HepG2 (cell line): ENCODE results near the gene TMEM182.

Experiments
- ESRRA ChIP-seq: sonication (generic); formaldehyde crosslinking; IDR thresholded peaks from 2 replicates; pipeline ENCODE4 v1.5.1; 2020; ENCODE audit warnings: mild to moderate bottlenecking, low read depth, missing genetic modification reagents
- POLR2A ChIP-seq, 2 experiments: IDR thresholded peaks; 2 replicates each; pipeline ENCODE4 v1.6.1; 2011; ENCODE audit warnings: low read depth in 2 of 2, low read length in 2 of 2, mild to moderate bottlenecking in 1 of 2, moderate library complexity in 1 of 2; ENCODE audit not compliant: insufficient read depth in 1 of 2
- SP2 ChIP-seq: sonication (generic); formaldehyde crosslinking; IDR thresholded peaks from 2 replicates; pipeline ENCODE4 v1.5.1; 2020; ENCODE audit warnings: mild to moderate bottlenecking, missing genetic modification reagents
- THYN1 ChIP-seq: sonication (generic); formaldehyde crosslinking; IDR thresholded peaks from 2 replicates; pipeline ENCODE4 v1.8.1; 2023; ENCODE audit warnings: low read depth, mild to moderate bottlenecking, moderate library complexity, missing genetic modification reagents, borderline replicate concordance
- TF ChIP-seq, protein P1 (sequence below): sonication (generic); formaldehyde crosslinking; IDR thresholded peaks from 2 replicates; pipeline ENCODE4 v1.5.0; 2020; ENCODE audit warnings: mild to moderate bottlenecking, missing genetic modification reagents, moderate library complexity

DNA sequence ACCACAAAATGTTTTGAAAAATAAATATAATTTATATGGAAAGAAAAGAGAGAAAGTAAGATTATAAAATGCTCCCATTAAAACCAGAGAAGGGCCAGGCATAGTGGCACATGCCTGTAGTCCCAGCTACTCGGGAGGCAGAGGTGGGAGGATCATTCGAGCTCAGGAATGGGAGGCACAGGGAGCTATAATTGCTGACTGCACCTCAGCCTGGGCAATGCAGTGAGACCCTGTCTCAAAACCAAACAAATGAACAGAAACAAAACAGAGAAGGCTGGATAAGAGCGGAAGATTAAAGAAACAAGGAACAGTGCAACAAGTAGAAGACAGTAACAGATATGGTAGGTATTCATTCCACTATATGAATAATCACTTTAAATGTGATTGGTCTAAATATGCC lies 18.6 kb upstream of the TMEM182 start:
- TF ChIP-seq SP2 (CRISPR knock-in tag), result no peak
- no peak for TF ChIP-seq ESRRA (CRISPR knock-in tag)
- TF ChIP-seq, protein P1, sequence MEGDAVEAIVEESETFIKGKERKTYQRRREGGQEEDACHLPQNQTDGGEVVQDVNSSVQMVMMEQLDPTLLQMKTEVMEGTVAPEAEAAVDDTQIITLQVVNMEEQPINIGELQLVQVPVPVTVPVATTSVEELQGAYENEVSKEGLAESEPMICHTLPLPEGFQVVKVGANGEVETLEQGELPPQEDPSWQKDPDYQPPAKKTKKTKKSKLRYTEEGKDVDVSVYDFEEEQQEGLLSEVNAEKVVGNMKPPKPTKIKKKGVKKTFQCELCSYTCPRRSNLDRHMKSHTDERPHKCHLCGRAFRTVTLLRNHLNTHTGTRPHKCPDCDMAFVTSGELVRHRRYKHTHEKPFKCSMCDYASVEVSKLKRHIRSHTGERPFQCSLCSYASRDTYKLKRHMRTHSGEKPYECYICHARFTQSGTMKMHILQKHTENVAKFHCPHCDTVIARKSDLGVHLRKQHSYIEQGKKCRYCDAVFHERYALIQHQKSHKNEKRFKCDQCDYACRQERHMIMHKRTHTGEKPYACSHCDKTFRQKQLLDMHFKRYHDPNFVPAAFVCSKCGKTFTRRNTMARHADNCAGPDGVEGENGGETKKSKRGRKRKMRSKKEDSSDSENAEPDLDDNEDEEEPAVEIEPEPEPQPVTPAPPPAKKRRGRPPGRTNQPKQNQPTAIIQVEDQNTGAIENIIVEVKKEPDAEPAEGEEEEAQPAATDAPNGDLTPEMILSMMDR, result no peak
- TF ChIP-seq POLR2A (IDR thresholded peaks at IDR 0.05; ENCODE audit: insufficient read depth in 1 of 2, low read depth in 2 of 2, low read length in 2 of 2), result no peak
- no peak for TF ChIP-seq THYN1
